GM12872 (cell line): Measurements from ENCODE around the gene C1RL.

Experiments used
- CTCF ChIP-seq: IDR thresholded peaks from 3 replicates; pipeline ENCODE4 v1.5.1; 2011; ENCODE audit warnings: low read depth, mild to moderate bottlenecking, low read length, moderate library complexity; ENCODE audit not compliant: insufficient read depth

The C1RL gene

GRCh38 chr12:7093892-7094291 is 15.1 kb downstream of the C1RL start:
- TF ChIP-seq CTCF, result no peak

GRCh38 chr12:7093486-7093885 is 15.5 kb downstream of the C1RL start:
- TF ChIP-seq CTCF, result no peak

- TF ChIP-seq CTCF, result no peak
Measured at GRCh38 chr12:7092986-7093460, 16.0 kb downstream of the C1RL start.

- TF ChIP-seq CTCF, result peak; percentile 89
Measured at GRCh38 chr12:7092229-7092985, 16.6 kb downstream of the C1RL start, which contains the start of gene C1R. C1R (minus strand) TSS chr12:7092445; CDS start chr12:7092388, 57 bp downstream.

- TF ChIP-seq CTCF, result no peak
Measured at GRCh38 chr12:7091660-7092228, 17.3 kb downstream of the C1RL start.

GRCh38 chr12:7091171-7091570 is 17.8 kb downstream of the C1RL start:
- TF ChIP-seq CTCF, result no peak

- no peak for TF ChIP-seq CTCF
Measured at GRCh38 chr12:7090222-7090998, 18.6 kb downstream of the C1RL start.
